ENCODE measurements around the gene MCF2L.

The MCF2L gene

GRCh38 chr13:113005076-113005865, 36.3 kb downstream of the MCF2L start:
- TF ChIP-seq CTCF (IDR thresholded peaks at IDR 0.05; ENCODE audit: insufficient read depth, low read length) (no peak), GABPA (IDR thresholded peaks at IDR 0.05; ENCODE audit: low read depth) (no peak), POLR2AphosphoS5 (IDR thresholded peaks at IDR 0.05; ENCODE audit: low read depth) (no peak), SPI1 (IDR thresholded peaks at IDR 0.05; ENCODE audit: borderline replicate concordance, low read depth) (no peak)
- no peak for DNase-seq (ENCODE audit: low read depth in 1 of 2, low spot score in 1 of 2)
- Histone ChIP-seq H3K27ac (replicated peaks) (no peak overlapping the region), H3K27me3 (ENCODE audit: insufficient read depth, poor library complexity, severe bottlenecking) (peaks cover 37% of the 10 kb centered on the region), H3K4me3 (replicated peaks; ENCODE audit: insufficient read depth, low read length) (no peak overlapping the region)

- Histone ChIP-seq H3K27ac (replicated peaks) (no peak overlapping the region), H3K4me3 (replicated peaks; ENCODE audit: insufficient read depth, low read length) (no peak overlapping the region), H3K27me3 (ENCODE audit: insufficient read depth, poor library complexity, severe bottlenecking) (peaks cover 34% of the 10 kb centered on the region)
- no peak for DNase-seq (ENCODE audit: low read depth in 1 of 2, low spot score in 1 of 2)
- TF ChIP-seq REST (IDR thresholded peaks at IDR 0.05; ENCODE audit: insufficient replicate concordance, low read depth) (no peak), POLR2AphosphoS5 (IDR thresholded peaks at IDR 0.05; ENCODE audit: low read depth) (no peak), GABPA (IDR thresholded peaks at IDR 0.05; ENCODE audit: low read depth) (no peak), SPI1 (IDR thresholded peaks at IDR 0.05; ENCODE audit: borderline replicate concordance, low read depth) (no peak), CTCF (IDR thresholded peaks at IDR 0.05; ENCODE audit: insufficient read depth, low read length) (no peak)
These were observed 37.0 kb downstream of the MCF2L start for GRCh38 chr13:113005997-113006396.

- H3K4me3 ChIP-seq (replicated peaks; ENCODE audit: insufficient read depth, low read length) = no peak overlapping the region
- H3K27ac ChIP-seq (replicated peaks) = no peak overlapping the region
- DNase-seq (ENCODE audit: low read depth in 1 of 2, low spot score in 1 of 2) = no peak
- H3K27me3 ChIP-seq (ENCODE audit: insufficient read depth, poor library complexity, severe bottlenecking) = peaks cover 27% of the 10 kb centered on the region
- no peak for TF ChIP-seq SPI1 (IDR thresholded peaks at IDR 0.05; ENCODE audit: borderline replicate concordance, low read depth)
- no peak for TF ChIP-seq GABPA (IDR thresholded peaks at IDR 0.05; ENCODE audit: low read depth)
- TF ChIP-seq REST (IDR thresholded peaks at IDR 0.05; ENCODE audit: insufficient replicate concordance, low read depth) = no peak
- no peak for TF ChIP-seq POLR2AphosphoS5 (IDR thresholded peaks at IDR 0.05; ENCODE audit: low read depth)
- TF ChIP-seq CTCF (IDR thresholded peaks at IDR 0.05; ENCODE audit: insufficient read depth, low read length) = no peak
These were observed 37.6 kb downstream of the MCF2L start for GRCh38 chr13:113006660-113007059.

Measured in HL-60 (cell line).